GM21528 (cell line): ENCODE measurements around the gene SSMEM1.
"Not testable (repeated sequence)": the region's sequence is repeated elsewhere in the genome, so short reads cannot be mapped to it uniquely, and the experiment has no call there.

ENCODE experiments used
- ATAC-seq: cut with Tn5 transposase; IDR thresholded peaks from one replicate; pipeline ENCODE4 v1.9.1; 2021; ENCODE audit warnings: mild to moderate bottlenecking, moderate library complexity; ENCODE audit not compliant: unreplicated experiment, low FRiP score

SSMEM1 gene

DNA sequence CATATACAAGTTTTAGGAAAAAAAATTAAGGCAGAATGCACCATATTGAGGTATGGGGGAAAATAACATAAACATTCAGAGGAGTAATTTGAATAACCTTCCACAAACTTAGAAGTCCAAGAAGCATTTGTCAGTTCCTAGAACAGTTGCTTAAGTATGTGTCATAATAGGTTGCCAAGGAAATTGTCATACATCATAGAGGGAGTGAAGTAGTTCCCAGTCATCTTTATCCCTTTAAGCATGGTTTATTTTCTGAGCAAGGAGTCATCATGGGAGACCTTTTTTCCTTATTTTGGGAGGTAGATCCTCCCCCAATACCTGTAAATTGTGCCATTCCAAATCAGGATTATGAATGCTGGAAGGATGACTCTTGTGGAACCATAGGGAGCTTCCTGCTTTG, at the start of gene SSMEM1:
TSS of gene SSMEM1 (plus strand) at position 219 of the 400 bp plus-strand sequence. CDS start at position 270, 51 bp downstream.
- no peak for ATAC-seq

DNA sequence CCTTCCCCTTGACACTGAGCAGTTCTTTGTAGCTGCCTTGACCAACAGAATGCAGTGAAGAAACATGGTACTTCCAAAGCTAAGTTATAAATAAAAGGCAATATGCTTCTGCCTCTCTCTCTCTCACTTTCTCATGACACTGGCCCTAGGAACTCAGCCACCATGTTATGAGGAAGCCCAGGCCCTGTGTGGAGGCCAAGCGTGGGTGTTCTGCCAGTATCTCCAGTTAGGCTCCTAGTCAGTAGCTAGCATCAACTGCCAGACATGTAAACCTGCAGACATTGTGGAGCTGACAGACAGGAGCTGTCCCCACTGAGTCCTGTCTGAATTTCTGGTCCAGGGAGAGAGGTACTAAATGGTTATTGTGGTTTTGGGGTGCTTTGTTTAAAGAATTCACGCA, 47.6 kb upstream of the SSMEM1 start:
- no peak for ATAC-seq

DNA sequence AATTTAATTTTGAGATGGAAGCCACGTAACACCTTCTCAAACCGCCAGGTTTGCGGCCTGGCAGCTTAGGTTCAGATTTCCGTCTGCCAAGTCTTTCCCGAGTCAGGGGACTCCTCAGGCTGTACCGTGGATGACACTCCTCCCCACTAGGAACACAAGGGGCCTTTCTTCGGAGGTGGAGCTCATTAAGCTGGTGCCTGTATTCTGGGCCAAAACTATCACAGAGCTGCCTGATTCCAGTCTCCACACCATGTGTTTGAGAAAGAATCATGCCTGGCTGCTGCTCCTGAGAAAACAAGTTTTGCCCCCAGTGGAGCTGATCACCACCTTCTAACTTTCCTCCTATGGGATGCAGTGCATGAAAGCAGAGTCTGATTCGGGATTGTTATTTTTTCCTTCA, 47.2 kb upstream of the SSMEM1 start:
- no peak for ATAC-seq

DNA sequence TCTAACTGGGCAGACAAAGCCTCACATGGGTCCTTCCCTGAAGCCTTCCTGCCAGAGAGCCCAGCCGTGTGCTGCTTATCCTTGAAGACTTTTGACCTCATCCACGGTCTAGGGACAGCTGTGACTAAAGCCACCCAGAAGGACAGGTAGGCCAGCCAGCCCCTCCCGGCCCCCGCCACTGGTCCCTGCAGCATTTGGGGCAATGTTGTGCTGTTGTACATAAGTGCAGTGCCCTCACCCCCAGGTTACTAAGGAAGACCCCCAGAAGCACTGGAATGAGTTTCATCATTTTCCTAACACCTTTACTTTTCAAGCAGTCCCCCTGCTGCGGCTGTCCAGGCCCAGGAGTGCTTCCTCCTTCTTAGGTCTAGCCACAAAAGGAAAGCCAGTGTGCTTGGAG, 45.5 kb upstream of the SSMEM1 start:
- ATAC-seq: no peak

DNA sequence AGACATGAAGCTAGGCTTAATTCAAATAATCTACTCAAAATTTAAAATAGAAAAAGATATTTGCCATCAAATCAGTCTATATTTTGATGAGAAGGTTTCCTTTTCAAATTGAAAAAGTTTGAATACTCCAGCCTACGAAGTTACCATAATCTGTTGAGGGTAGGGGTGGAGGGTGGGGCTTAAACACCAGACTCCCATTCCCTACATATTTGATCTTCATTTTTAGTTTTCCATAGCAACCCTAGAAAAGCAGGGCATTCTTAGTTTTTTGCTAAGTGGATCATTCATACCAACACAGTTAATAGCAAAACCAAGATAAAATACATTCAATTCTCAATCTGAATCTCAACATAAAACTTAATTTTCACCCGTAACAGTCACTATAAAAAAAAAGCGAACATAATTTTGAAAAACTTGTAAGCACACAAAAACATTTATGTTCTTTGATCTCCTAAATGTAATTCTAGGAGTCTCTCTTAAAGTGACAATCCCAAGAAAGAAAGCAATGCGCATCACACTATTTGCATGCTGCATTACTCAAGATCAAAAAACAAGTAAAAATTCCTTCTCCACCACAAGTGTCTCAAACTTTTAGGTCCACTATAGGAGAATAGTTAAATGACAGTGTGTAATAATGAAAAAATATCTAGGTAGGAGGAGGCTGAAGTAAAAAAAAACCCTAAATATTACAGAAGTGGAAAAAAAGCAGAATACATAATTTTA, 33.3 kb upstream of the SSMEM1 start:
- ATAC-seq: no peak

- no peak for ATAC-seq
Measured at GRCh38 chr7:130178251-130178650, 29.4 kb upstream of the SSMEM1 start.

- no peak for ATAC-seq
Measured at GRCh38 chr7:130179631-130180030, 28.0 kb upstream of the SSMEM1 start.

DNA sequence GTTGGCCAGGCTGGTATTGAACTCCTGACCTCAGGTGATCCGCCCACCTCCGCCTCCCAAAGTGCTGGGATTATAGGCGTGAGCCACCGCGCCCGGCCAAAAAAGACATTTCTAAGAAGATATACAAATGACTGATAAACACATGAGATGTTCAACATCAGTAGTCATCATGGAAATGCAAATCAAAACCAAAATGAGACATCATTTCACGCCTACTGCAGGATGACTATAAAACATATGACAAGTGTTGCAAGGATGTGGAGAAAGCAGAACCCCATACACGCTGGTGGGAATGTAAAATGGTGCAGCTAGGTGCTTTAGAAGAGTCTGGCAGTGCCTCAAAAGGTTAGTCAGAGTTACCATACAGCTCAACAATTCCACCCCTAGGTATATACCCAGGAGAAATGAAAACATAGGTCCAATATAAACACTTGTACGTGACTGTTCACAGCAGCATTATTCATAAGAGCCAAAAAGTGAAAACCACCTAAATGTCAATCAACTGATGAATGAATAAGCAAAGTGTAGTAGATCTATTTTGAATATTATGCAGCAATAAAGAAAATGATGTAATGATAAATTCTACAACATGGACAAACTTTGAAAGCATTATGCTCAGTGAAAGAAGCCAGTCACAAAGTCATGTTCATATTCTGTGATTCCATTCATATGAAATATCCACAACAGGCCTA, 26.9 kb upstream of the SSMEM1 start:
- ATAC-seq: no peak

DNA sequence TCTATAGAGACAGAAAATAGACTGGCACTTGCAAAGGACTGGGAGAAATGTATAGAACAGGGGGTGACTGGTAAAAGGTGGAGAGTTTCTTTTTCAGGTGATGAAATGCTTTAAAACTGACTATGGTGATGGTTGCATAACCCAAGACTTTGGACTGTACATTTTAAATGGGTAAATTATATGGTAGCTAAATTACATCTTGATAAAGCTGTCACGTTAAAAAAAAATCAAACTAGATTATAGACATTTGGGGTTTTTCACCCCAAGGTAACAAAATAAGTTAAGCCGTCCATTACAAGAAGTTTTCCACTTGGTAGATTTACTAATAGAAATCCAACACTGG, 26.4 kb upstream of the SSMEM1 start:
- ATAC-seq: no peak

DNA sequence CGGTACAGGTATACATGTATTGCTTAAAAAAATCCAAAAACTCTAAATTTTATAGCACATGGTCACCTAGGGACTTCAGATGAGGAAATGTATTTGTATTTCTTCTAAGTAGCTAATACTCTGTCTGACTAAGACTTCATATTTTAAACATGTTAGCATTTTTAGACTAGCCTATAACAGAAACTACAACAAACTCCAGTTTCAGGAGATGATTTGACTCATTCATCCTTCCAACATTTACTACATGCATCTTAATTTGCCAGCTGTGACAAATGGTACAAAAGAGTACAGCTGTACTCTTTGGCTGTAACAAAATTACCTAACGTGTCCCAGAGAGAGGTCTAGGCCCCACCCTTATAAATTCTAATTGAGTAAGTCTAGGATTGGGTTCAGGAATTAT, 24.7 kb upstream of the SSMEM1 start:
- ATAC-seq: peak; percentile 64

- ATAC-seq: not testable (repeated sequence)
Measured at GRCh38 chr7:130184349-130184748, 23.3 kb upstream of the SSMEM1 start.

GRCh38 chr7:130187360-130187759, 20.3 kb upstream of the SSMEM1 start:
- ATAC-seq: no peak

DNA sequence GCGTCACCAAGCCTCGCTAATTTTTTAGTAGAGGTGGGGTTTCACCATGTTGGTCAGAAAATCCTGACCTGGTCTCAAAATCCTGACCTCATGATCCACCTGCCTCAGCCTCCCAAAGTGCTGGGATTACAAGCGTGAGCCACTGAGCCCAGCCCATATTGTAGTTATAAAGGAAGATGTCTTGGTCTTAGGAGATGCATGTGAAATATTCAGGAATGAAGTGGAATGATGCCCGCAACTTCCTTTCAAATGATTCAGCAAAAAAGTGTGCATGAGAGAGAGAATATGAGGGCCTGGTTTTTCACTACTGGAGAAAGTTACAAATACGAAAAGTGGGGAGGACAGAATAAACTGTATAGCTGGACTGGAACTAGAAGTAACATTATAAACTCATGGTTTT, 18.3 kb upstream of the SSMEM1 start:
- ATAC-seq: no peak

DNA sequence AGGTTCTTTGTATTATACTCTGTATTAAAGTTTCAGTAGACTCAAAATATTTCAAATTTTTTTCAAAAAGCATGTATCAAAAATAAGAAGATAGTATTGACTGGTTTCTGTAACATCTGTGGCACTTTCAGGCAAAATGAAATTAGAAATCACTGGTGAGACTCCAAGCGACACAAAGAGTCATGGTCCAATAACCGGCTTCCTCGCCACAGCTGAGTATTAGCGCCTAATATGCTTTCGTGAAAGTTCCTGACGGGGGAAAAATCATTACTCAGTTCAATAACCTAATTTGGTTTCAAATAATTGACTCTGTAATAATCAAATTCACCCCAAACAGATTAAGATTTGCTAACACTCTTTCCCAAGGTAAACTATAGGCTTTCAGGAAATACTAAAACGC, 15.9 kb upstream of the SSMEM1 start:
- ATAC-seq: no peak

GRCh38 chr7:130195396-130195795, 12.3 kb upstream of the SSMEM1 start:
- no peak for ATAC-seq

DNA sequence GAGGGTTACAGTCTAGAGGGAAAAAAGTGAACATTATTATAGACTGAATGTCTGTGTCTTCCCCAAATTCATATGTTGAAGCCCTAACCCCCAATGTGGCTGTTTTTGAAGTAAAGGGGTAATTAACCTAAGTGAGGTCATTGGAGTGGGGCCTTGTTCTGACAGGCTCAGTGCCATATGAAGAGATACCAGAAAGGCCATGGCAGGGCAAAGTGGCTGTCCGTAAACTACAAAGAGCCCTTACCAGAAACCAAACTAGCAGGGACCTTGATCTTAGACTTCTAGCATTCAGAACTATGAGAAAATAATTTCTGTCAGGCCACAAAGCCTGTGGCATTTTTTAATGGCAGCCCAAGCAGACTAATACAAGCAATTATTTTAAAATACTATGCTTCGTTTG, 11.2 kb upstream of the SSMEM1 start:
- ATAC-seq: no peak

GRCh38 chr7:130197094-130197493, 10.6 kb upstream of the SSMEM1 start:
- no peak for ATAC-seq

- ATAC-seq: no peak
Measured at GRCh38 chr7:130201796-130202195, 5.9 kb upstream of the SSMEM1 start.

DNA sequence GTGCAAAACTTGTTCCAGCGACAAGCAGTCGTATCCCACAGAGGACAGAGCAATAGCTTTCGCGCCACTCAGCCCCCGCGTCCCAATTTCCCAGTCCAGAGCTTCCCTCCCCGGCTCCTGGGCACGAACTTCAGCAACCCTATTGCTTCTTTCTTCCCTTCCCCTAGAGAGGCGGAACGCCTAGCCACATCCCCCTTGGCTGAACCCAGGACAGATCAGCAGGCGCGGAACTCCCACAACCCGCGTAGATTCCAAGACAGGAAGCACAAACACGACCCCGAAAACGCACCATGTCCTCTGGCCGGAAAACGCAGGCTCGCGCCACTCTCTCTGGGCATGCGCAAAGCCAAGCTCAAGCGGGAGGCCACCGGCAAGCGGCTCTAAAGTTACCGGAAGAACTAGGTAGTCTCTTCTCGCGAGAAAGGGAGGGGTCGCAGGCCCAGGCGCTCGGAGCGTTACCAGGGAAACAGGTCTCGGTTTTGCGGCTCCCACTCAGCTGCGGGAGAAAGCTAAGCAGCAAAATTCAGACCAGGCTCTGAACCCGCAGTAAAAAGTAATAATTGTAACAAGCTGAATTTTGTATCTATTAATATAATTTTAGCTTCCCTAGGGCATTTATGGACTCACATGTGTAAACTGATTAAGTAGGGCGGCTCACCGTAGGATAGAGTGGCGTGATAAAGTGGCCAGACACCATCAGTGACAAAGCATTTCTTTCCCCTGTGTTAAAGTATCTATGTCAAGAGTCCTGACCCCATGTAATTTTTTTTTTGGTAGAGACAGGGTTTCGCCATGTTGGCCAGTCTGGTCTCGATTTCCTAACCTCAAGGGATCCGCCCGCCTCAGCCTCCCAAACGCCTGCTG, 2.3 kb upstream of the SSMEM1 start, which contains the start of gene TMEM209:
TSS of gene TMEM209 (minus strand) at position 323 of the 864 bp plus-strand sequence. CDS start at position 292, 31 bp downstream.
- ATAC-seq: peak; percentile 94

- no peak for ATAC-seq
Measured at GRCh38 chr7:130207033-130207432, 627 bp upstream of the SSMEM1 start.

GRCh38 chr7:130208516-130208915, 856 bp downstream of the SSMEM1 start:
- no peak for ATAC-seq
